GM10847 (cell line): ENCODE data around the gene RNASEH2B.

Experiments
- POLR2A ChIP-seq: IDR thresholded peaks from 2 replicates; pipeline ENCODE4 v1.6.1; 2011; ENCODE audit not compliant: insufficient read length; ENCODE audit errors: extremely low read depth

Gene RNASEH2B

DNA sequence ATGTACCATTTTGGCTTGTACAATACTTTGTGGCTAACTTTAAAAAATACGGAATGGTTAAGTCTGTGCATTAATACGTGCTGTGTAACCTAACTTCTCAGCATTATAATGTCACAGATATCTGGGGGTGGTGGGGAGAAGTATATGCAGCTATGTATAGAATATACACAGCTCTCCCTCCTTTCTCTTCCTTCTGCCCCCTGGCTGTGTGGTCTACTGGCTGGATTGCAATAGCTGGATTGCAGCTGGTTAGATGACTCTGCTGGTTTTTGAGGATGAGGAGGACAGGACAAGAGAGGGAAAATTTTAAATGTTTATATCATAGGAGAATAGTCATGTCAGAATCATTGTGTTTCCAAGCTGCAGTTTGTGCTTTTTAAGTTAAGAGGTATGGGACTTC is 9.7 kb downstream of the RNASEH2B start:
- no peak for TF ChIP-seq POLR2A

DNA sequence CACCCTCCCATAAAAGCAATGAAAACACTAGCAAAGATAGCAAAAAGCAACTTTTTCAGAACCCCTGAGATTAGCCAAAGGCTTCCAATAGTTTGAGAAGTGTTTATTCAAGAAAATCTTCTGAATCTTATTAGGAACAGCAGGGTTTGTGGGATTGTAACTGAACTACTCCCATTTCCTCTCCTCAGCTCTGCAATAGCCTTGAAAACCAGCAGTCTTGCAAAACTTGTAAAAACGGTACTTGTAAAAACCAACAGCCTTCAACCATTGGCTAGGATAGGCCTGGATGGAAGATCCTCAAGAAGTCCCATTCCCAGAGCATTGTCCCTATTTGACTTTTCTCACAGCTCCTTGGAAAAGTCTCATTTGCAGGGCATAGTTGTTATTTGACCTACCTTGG is 12.1 kb downstream of the RNASEH2B start:
- no peak for TF ChIP-seq POLR2A

DNA sequence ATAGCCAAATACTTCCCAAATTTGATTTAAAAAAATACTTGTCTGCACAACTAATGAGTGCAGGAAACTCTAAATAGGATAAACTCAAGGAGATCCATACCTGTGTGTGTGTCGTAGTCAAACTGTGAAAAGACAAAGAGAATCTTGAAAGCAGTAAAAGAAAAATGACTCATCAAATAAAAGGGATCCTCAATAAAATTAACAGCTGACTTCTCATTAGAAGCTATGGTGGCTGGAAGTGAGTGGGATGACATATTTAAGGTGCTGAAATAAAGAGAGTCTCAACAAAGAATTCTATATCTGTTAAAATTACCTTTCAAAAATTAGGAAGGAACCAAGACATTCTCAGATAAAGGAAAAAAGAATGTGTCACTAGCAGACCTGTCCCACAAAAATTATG is 13.7 kb downstream of the RNASEH2B start:
- no peak for TF ChIP-seq POLR2A

DNA sequence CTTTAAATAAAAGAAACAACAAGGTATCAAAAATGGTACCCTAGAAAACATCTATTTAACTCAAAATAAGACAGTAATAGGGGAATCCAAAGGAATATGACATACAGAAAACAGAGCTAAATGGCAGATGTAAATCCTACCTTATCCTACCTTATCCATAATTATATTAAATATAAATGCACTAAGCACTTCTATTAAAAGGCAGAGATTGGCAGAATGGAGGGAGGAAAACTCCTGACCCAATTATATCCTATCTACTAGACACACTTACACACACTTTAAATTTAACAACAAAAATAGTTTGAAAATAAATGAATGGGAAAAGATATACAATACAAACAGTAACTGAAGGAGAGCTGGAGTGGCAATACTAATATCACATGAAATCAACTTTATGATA is 14.4 kb downstream of the RNASEH2B start:
- no peak for TF ChIP-seq POLR2A

DNA sequence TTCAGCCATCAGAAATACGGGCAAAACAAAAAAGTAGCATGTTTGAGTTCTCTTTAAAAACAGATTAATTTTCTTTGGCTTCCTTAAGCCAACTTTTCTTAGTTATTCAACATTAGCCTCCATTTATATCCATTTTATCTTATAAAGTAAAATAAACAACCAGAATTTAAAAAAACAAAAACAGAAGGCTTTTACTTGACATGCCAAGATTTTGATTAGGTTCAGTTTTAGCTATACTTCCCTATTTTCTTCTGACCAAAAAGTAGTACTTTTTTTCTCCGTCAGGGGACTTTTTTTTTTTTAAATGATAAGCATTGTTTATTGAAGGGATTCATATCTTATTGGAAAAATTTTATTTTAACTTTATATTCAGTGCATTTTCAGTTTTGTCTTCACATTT is 18.1 kb downstream of the RNASEH2B start:
- TF ChIP-seq POLR2A: no peak

DNA sequence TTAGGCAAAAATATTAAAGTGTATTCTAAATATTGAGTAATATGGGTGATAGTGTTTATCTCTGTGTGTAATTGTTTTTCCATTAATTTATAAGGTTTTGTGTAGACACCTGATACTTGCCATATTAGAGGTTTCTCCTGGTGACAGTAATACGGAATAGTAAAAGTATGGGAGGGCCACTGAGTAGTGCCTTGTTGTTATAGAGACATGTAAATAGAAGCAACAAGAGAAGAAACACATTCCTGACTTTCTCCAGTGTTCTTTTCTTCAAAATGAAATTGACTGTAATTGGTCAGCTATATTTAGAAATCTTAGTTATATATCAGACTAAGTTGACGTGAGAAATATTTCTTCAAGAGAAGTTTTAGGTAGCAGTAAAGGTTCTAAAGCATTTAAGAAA is 18.5 kb downstream of the RNASEH2B start:
- TF ChIP-seq POLR2A: no peak

DNA sequence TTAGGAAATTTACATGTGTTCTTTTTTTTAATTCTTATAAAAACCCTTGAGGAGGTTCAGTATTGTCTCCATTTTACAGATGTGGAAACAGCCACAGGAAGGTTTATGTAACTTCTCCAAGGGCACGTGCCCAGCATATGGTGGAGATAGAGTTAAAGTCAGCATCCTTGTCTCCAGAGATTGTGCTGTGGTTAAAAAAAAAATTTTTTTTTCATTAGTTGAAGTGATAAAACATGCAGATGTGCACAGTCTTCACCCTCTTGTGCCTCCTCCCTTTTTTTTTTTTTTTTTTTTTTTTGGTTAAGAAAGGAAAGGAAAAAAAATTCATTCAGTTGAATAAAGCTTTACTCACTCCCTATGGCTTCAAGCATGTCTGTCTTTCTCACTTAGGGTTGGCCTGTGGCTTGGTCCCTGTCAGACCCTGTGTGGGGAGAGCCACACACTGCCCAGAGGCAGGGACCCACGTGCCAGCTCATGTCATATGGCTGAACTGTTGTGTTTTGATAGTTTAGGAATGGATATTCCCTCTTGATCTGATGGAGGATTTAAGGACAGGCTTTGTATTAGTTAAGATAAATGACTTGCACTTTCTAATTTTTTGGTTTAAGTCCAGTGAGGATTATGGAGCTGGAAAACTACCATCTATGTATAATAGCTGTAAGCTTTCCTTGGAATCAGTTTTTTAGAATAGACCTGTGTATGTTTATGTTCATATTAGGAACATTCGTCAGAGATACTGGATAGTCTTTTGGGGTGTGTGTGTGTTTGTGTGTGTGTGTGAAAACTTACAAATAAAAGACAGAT is 19.3 kb downstream of the RNASEH2B start:
- TF ChIP-seq POLR2A: no peak

DNA sequence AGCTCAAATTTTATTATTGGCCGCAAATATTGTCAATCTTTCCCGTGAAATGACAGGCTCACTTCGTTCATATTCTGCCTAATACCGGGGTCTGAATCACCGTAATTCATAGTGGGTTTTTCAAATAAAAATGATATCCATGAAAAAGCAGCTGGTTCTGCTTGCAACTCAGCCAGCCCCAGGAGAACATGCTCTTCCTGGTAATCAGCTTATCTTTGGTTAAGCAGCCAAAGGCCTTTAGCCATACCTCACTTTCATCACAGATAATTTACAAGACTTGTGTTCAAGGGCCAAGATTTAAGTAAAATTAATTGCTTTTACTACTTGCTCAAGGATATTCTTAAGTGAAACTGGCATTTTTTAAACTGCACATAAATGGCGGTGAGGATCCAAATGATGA is 22.5 kb downstream of the RNASEH2B start:
- no peak for TF ChIP-seq POLR2A

DNA sequence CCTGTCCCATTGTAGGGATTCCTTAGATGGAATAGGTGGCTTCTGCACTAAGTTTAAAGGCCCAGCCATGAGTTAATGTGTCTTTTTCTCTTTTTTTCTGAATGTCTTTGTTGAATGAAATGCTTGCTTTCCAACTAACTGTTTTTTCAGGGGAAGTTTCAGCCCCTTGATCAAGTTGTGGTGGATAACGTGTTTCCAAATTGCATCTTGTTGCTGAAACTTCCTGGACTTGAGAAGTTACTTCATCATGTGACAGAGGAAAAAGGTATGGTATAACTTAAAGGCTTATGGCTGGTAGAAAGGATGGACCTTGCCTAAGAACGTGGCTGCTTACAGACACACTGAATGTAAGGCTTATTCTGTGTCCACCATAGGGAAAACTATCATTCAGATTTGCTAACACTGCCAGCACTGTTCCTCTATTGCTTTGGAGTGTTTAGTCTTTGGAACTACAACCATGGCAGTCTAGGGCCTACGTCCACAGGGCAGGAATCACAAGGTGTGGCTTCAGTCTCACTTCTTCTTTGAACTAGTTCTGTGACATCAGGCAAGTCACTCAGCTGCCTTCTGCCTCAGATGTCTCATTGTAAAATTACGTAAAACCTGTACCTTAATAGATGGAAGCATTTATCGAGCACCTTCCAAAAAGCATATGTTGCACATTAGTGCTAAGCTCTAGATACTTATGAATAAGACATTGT is 25.3 kb downstream of the RNASEH2B start:
- no peak for TF ChIP-seq POLR2A

DNA sequence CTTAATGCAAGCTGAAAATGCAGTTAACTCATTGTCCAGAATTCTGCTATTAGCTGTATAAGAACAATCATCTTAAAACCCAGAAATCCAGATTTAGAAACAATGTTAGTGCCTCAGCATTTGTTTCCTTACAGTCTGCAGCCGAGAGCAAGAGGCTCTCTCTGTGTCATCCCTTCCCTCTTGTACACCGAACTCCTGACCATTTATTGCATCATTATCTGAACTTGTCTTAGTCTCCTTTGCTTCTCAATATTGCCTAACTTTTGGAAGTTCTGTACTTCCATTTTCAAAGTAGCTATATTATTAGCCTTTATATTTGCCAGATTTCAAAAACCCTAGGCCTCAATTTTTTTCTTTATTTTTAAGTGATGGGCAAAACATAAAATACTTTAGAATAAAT is 27.1 kb downstream of the RNASEH2B start:
- TF ChIP-seq POLR2A: no peak

DNA sequence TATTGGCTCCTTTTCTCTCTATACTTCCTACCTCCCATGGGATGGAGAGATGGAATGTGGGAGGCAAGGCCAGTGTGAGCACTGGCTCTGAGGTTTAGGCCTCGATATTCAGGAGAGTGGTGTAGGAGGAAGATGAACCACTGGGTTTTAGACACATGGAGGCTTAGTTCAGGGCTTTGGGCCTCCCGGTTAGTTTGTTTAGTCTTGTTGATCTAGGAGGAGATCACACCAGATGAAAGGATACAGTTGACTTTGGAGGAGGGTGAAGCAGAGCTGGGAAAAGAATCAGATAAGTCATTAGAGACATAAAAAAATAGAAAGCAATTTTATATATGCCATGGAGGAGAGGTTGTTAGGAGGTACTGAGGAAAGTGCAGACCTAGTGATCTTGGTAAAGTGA is 30.9 kb downstream of the RNASEH2B start:
- TF ChIP-seq POLR2A: no peak

DNA sequence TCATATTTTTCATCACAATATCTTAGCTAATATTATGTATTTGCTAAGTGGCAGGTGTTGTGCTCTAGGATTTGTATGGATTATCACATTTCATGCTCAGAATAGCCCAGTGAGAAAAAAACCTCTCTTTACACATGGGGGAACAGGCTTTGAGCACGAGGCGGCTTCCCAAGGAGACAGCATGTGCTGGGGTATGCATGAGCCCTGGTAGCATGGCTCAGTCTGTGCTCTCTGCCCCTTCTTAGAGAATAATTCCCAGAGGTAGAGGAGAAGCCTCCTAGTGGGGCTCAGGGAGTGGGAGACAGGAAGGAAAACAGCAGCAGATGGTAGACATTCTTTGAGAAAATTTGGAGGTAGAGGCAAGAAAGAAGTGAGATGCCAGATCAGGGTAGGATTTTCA is 31.6 kb downstream of the RNASEH2B start:
- no peak for TF ChIP-seq POLR2A

DNA sequence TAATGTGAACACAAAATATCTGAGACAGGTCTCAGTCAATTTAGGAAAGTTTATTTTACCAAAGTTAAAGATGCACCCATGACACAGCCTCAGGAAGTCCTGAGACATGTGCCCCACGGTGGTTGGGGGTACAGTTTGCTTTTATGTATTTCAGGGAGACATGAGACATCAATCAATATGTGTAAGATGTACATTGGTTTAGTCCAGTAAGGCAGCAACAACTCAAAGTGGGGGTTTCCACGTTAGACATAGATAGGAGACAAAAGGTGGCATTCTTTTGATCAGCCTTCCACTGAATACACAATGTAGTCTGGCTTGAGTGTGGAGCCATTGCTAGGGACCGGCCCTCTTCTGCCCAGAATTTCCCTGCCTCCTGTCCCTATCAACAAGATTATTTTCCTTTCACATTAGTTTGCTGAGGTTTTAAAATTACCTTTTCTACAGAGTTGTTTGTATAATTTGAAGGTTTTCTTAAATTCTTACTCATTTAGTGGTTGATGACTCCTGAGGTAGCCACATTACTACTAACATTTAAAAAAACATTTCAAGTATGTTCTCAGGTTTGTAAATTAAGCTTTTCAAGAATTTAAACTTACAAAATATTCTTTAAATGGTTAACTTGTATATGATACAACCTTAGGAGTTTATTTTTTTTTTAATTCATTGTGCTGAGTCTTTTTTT is 33.2 kb downstream of the RNASEH2B start:
- TF ChIP-seq POLR2A: no peak

DNA sequence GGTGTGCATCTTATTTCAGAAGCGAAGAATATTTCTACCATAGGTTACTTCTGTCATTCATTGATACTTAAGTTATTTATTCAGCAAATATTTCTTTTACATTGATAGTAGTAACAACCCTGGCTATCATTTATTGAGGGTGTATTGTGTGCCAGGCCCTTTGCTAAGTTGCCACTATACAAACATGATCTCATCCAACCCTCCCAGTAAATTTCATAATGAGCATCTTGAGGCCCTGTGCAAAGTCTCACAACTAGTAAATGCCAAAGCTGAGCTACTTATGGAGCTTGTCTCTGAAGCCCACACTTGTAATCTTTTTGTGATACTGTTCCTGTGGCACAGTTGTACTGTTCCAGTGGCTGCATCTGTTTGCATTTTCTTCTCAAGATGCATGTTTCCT is 36.1 kb downstream of the RNASEH2B start:
- no peak for TF ChIP-seq POLR2A

DNA sequence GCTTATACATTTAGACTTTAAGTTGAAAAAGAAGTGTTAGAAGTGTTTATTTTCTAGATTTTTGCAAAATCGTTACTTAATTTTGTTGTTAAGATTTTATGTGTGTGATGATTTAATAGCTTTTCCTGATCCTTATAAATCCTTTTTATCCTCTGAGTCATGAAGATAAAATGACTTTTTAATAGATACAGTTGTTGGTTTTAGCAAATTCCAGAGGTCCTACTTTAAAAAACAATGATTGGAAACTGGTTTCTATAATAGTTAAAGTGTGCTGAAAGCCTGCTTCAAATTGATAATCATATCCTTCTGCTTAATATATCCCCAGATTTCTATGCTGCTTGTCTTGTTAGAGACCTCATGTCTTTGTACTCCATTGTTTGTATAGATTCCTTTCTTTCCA is 39.0 kb downstream of the RNASEH2B start:
- TF ChIP-seq POLR2A: no peak

DNA sequence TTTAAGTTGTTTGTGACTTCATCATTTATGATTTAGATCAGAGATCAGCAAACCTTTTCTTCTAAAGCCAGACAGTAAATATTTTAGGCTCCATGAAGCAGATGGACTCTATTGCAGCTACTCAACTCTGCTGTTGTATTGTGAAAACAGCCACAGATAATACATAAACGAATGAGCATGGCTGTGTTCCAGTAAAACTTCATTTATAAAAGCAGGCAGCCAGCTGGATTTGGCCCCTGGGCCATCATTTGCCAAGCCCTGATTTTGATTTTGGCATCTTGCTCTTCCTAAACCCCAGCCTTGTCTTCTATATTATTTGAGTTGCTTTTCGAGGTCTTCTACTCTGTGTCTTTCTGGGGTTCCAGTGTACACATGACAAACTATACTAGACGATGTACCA is 41.3 kb downstream of the RNASEH2B start:
- no peak for TF ChIP-seq POLR2A
